GM18520 (cell line): ENCODE data around the gene PLAAT4.
"Not testable (repeated sequence)": the region's sequence is repeated elsewhere in the genome, so short reads cannot be mapped to it uniquely, and the experiment has no call there.

Experiments
- ATAC-seq: cut with Tn5 transposase; IDR thresholded peaks from one replicate; pipeline ENCODE4 v1.9.1; 2021; ENCODE audit not compliant: unreplicated experiment

The PLAAT4 gene

DNA sequence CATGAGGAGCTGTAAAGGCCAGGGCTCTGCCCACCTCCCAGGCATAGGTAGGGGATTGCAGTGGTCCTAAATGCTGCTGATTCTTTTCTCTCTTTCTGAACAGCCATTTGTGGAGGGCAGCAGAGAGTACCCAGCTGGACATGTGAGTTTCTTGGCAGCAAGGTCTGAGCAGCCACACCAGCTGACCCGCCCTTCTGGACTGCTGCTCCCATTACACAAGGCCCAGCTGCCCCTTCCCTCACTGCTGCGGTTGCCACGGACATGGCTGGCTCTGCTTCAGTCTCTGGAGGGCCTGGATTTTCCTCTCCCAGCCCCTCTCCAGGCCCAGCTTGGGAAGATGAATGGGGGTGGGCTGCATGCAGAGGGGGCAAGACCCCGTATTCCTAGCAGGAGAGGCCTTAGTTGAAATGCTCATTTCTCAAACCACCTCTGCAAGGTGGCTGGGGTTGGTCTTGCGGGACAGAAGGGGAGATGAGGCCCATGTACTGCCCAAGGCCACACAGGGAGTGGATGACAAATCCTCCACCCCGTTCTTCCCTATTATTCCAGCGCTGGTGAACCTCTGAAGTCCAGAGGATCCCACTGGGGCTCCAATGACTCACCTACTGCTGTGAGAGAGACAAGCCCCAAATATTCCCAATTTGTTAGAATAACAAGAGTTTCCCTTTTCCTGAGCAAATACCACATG is 26.1 kb upstream of the PLAAT4 start:
- ATAC-seq, result no peak

DNA sequence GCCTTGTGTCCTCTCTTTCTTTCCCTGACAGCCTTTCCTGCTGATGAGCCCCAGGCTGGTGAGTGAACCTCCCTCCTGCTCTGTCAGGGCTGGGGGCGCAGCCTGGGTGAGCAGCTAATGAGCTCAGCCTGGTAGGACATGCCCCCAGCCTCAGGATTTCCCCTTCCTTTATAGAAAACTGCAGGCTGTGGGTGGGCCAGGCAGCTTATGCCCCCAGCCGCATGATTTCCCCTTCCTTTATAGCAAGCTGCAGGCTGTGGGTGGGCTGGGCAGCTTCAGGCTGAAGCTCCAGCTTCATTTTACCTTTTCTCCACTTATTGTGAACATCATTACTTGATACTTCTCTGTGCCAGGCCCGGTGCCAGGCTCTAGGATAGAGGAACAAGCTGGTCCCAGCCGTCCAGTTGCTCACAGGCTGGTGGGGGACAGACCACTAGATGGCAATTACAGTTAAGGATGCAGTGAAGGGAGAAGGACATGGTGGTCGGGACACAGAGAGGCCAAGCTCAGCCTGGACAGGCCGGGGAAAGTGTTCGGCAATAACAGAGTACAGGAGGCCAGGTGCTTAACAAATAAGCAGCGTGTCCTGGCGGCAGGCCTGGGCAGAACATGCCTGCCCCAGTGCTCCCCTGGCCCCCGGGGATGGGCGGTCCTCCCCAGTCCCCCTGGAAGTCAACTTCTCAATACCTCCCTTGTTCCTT is 25.4 kb upstream of the PLAAT4 start:
- ATAC-seq, result no peak

DNA sequence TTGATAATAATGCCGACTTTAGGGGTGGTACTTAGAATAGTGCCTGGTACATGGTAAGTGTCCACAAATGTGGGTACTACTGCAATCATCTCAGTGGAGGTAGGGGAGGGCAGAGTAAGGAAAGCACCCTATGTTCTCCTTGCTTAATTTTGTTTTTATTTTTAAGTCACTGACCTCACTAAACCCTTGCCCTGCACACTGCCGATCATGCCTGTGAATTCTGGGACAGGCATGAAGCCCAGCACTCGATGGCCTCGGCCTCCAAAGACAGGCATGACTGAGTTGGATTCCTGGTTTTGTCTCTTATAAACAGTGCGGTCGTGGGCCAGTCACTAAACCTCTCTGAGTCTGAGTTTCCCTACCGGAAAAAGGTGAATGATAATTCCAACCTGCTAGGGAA is 23.8 kb upstream of the PLAAT4 start:
- ATAC-seq, result no peak

DNA sequence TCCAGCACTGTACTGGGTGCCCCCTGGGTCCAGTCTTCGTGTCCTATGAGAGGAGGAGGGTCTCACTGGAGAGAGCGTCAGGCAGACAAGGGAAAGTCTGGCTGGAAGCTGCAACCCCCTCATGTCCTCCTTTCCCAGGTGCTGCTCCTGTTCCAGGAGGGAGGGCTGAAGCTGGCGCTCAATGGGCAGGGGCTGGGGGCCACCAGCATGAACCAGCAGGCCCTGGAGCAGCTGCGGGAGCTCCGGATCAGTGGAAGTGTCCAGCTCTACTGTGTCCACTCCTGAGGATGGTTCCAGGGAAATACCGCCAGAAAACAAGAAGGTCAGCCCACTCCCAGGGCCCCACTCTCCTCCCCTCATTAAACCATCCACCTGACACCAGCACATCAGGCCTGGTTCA is 20.5 kb upstream of the PLAAT4 start:
- ATAC-seq, result no peak

DNA sequence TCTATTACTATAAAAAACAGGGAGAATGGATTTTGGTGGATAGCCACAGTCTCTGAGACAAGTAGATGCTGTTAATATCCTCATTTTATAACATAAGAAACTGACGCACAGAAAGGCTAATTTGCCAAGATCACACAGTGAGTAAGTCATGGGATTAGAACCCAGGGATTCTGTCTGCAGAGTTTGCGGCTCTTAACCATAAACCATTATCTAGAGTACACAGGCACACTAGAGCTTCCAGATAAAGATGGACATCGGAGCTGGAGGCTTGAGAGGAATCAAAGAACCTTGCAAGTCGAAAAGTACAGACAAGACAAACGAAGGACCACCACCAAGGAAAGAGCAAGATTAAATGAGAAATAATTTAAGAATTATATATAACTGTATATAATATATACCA is 19.5 kb upstream of the PLAAT4 start:
- ATAC-seq, result no peak

DNA sequence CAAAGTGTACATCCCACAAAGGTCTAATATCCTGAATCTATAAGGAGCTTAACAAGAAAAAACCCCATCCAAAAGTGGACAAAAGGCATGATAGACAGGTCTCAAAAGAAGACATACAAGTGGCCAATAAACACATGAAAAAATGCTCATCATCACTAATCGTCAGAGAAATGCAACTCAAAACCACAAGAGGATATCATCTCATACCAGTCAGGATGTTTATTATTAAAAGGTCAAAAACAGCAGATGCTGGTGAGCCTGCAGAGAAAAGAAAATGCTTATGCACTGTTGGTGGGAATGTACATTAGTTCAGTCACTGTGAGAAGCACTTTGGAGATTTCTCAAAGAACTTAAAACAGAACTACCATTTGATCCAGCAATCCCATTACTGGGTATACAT is 18.1 kb upstream of the PLAAT4 start:
- no peak for ATAC-seq

DNA sequence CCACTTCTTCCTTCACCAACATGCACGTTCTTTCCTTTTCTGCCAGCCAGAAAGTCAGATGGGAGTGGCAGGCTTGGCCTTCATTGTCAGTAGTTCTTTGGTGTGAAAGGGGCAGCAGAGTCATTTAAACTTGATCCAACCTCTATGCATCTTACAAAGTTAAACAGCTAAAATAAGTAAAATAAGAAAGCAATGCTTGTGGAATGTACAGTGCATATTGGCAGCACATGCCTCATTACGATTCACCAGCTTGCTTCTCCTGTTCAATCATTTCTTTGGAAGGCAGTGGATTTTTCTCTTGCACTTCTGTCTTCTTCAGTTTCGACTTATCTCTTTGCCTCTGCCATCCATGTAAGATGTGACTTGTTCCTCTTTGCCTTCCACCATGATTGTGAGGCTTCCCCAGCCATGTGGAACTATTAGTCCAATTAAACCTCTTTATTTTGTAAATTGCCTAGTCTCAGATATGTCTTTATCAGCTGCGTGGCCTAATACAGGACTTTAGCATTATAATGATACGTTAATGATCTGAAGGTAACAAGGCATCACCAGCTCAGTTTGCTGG is 15.9 kb upstream of the PLAAT4 start:
- no peak for ATAC-seq

DNA sequence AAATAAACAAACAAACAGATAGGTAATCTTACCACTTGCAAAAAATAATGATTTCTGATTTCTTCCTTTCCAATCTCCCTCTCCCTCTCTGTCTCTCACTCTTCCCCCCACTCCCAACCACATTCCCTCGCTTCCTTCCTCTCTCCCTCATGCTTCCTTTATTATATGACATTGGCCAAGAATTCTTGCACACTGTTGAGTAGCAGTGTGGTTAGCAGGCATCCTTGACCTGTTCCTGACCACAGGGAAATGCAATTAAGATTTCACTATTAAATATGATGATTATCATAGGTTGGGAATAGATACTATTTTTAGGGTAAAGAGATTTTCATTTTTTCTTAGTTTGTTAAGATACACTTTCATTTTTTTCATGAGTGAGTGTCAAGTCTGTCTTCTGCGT is 14.7 kb upstream of the PLAAT4 start:
- ATAC-seq, result no peak

DNA sequence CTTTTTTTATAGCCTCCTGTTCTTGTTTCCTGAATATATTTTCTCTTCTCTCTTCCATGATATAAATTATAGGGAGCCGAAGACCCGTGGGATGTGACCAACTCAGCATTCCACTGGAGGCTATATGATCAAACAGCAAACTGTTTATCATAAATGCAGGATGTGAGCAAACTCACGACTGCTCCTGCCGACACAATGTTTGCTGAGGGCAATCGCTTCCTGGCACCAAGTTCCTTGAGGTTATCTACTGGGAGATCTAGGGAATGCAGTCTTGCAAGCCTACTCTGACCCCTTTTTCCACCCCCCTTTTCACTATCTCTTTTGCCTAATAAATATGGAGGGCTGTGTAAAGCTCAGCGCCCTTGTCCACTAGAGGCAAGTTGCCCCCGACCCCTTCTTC is 13.5 kb upstream of the PLAAT4 start:
- no peak for ATAC-seq

DNA sequence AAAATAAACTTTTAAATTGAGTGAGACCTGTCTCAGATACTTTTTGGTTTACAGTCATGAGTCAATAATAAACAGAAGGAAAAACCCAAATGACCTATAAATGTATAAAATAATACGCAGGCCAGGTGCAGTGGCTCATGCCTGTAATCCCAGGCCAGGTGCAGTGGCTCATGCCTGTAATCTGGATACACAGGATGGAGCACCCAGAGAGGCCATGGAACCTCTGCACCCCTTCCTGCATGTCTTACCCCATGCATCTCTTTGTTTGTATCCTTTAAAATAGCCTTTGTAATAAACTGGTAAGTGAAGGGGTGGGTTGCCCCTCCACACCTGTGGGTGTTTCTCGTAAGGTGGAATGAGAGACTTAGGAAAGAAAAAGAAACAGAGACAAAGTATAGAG is 8.9 kb upstream of the PLAAT4 start:
- ATAC-seq, result no peak

DNA sequence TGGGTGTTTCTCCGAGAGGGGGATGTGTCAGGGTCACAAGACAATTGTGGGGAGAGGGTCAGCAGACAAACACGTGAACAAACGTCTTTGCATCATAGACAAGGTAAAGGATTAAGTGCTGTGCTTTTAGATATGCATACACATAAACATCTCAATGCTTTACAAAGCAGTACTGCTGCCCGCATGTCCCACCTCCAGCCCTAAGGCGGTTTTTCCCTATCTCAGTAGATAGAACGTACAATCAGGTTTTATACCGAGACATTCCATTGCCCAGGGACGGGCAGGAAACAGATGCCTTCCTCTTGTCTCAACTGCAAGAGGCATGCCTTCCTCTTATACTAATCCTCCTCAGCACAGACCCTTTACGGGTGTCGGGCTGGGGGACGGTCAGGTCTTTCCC is 8.5 kb upstream of the PLAAT4 start:
- not testable (repeated sequence) for ATAC-seq

DNA sequence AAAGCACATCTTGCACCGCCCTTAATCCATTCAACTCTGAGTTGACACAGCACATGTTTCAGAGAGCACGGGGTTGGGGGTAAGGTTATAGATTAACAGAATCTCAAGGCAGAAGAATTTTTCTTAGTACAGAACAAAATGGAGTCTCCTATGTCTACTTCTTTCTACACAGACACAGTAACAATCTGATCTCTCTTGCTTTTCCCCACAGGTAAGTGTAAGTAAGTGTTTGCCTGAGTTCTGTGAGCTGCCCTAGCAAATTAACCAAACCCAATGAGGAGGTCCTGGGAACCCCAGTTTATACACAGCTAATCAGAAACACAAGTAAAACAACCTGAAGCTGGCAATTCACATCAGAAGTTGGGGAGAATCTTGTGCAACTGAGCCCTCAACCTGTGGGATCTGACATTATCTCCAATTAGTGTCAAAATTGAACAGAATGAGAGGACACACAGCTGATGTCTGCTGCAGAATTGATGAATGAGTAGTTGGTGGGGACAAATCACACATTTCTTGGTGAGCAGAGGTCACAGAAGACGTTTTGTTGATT is 7.8 kb upstream of the PLAAT4 start:
- not testable (repeated sequence) for ATAC-seq

DNA sequence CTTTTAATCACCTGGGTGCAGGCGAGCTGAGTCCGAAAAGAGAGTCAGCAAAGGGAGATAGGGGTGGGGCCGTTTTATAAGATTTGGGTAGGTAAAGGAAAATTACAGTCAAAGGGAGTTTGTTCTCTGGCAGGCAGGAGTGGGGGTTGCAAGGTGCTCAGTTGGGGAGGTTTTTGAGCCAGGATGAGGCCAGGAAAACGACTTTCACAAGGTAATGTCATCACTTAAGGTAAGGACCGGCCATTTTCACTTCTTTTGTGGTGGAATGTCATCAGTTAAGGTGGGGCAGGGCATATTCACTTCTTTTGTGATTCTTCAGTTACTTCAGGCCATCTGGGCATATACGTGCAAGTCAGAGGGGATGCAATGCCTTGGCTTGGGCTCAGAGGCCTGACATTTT is 7.2 kb upstream of the PLAAT4 start:
- not testable (repeated sequence) for ATAC-seq

DNA sequence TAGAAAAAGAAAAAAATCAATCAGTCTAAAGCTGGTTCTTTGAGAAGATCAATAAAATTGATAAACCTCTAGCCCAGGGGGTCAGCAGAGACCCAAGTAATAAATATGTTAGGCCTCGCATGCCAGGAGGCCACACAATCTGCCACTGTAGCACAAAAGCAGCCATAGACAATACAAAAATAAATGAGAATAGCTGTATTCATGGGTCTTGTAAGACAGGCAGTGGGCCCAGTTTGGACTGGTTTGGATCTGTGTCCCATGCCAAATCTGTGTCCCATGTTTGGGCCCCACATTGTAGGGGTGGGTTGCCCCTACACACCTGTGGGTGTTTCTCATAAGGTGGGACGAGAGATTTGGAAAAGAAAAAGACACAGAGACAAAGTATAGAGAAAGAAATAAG is 6.6 kb upstream of the PLAAT4 start:
- ATAC-seq, result no peak

DNA sequence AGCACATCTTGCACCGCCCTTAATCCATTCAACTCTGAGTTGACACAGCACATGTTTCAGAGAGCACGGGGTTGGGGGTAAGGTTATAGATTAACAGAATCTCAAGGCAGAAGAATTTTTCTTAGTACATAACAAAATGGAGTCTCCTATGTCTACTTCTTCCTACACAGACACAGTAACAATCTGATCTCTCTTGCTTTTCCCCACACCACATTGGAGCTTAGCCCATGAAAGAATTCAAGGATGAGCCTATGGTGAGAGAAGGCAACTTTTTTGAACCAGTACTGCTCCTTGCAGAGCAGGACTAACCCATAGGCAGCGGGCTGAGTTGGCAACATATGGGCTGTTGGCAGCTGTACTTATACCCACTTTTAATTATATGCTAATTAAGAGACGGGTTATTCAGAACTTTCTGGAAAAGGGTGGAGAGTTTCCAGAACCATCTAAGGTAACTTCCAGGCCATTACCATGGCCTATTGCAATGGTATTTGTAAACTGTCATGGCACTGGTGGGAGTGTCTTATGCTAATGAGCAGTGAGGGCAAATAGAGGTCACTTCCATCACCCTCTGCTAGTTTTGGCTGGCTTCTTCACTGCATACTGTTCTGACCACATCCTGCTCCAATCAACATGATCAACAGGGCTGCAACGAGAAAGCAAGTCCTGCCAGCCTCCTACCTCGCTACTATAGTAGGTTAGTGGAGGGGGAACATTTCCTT is 5.4 kb upstream of the PLAAT4 start:
- ATAC-seq, result peak; percentile 65

DNA sequence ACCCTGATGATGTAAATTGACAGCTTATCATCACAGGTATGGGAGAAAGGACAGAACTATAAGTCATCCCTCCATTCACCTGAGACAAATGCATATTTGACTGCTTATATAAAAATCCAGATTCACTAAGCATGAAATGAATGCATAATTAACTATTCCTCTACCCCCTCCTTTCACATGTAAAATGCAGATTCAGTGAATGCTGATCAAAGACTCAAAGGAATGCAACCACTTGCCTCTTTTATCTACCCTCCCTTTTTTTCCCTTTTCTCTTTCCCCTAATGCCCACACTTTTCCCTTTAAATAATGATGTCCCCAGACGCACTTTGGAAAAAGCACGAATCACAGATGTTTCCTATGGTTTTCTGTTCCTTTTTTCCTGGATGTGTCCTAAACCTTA is 4.5 kb upstream of the PLAAT4 start:
- ATAC-seq, result no peak

DNA sequence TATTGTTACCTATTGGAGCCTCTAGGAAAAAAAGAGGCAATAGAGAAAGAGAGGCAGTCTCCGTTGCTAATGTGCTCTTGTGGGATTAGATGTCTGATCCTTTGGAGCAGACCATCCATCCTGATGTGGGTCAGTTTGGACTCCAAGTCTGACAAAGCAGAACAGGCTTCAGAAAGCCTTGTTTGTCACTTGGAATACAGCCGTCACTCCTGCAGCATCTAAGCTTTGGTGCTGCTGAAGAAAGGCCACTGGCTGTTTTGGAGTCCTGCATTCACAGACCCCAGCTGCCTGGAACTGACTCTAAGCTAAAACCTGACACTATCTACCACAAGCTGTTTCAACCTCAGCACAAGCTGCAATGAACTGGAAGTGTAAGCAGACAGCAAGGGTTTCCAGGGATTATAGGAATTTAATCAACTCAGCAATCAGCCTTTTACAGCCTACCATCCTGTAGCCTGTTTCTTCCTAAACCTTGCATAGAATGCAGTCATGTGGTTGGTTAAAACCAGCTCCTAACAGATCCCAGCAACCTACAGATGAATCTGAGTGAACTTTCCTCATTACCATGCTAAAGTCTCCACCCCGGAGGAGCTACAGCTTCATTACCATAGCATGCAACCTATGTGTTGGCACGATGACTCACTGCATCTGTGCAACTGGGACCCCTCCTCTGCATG is 3.7 kb upstream of the PLAAT4 start:
- ATAC-seq, result no peak

DNA sequence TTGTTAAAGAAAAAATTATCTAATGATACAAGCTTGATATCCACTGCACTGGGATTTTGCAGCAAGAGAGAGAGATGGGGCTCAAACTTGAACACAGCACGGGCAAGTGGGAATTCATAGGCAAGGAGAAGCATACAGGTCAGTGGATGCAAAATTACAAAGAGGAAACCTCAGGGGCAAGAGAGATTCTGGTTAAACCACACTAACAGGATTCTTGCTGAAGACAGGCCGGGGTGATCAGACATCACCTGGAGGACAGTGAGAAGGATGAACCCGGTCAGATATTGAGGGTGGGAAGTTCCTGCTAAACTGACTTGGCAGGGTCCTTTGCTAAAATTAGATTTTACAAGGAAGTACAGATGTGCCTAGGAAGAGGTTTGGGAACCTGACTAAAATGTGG is 2.5 kb upstream of the PLAAT4 start:
- no peak for ATAC-seq

DNA sequence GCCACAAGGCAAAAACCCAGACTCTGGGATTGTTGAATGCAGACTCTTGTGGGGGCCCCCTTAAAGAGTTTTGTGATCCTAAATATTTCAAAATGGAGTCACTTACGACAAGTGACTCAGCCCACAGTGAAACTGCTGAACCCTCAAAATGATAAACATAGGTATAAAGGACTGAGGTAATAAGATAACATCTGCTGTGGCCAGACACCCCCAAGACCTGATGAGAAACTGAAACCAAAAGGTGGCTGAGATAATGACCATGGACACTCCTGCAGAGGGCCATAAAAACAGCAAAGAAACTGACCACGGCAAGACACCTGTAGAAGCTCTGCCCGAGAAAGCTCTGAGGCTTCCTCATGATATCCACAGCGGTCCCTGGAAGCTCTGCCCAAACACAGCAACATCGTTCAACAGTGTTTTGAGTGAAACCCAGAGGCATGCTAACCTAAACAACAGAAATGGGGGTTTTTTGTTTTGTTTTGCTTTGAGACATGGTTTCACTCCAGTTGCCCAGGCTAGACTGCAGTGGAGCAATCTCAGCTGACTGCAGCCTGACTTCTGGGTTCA is 1.6 kb upstream of the PLAAT4 start:
- ATAC-seq, result no peak

DNA sequence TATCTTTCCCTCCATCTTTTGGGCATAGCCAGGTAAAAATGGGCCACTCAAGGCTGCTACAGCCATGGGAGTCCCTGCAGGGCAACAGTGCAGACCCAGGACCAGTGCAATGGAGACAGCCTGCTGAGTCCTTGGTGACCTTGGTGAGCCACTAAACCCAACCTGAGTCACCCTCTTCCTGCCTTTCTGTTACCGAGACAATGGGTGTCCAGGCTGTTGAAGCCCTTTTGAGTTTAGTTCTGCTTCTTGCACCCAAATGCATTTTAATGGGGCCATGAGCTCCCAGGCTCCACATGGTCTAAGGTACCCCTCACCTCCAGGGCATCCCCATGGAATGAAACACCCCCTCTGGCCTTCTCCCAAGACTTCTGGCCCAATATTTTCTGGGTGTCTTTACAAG is 874 bp upstream of the PLAAT4 start:
- ATAC-seq, result no peak
